Right hindlimb (tissue), 1 donor: ENCODE measurements around the gene B3GALT2.
A peak's percentile ranks its signal among the peaks of the same experiment; 100 is the strongest.
"Not testable (repeated sequence)": the region's sequence is repeated elsewhere in the genome, so short reads cannot be mapped to it uniquely, and the experiment has no call there.

Experiments used
- DNase-seq: peaks from one replicate; pipeline ENCODE4 v3.0.0-alpha.2; 2018

The B3GALT2 gene

GRCh38 chr1:193185901-193186731 is at the start of gene B3GALT2:
Gene B3GALT2 (minus strand): TSS chr1:193186613. CDS start chr1:193181562, 5,051 bp downstream.
- peak; percentile 77 for DNase-seq

GRCh38 chr1:193234530-193234929 is 48.1 kb upstream of the B3GALT2 start:
- DNase-seq: no peak

- DNase-seq: not testable (repeated sequence)
Observed at GRCh38 chr1:193231146-193231545, 44.7 kb upstream of the B3GALT2 start.

GRCh38 chr1:193229136-193229535 is 42.7 kb upstream of the B3GALT2 start:
- DNase-seq: no peak

GRCh38 chr1:193222056-193222615 is 35.7 kb upstream of the B3GALT2 start:
- DNase-seq: no peak

- no peak for DNase-seq
Observed at GRCh38 chr1:193221651-193222050, 35.2 kb upstream of the B3GALT2 start.

- no peak for DNase-seq
Observed at GRCh38 chr1:193219391-193219790, 33.0 kb upstream of the B3GALT2 start.

GRCh38 chr1:193216920-193217319 is 30.5 kb upstream of the B3GALT2 start:
- DNase-seq: no peak

- DNase-seq: no peak
Observed at GRCh38 chr1:193213998-193214397, 27.6 kb upstream of the B3GALT2 start.

GRCh38 chr1:193212637-193213036 is 26.2 kb upstream of the B3GALT2 start:
- DNase-seq: no peak

- DNase-seq: no peak
Observed at GRCh38 chr1:193211539-193211938, 25.1 kb upstream of the B3GALT2 start.

- DNase-seq: no peak
Observed at GRCh38 chr1:193210996-193211395, 24.6 kb upstream of the B3GALT2 start.

- no peak for DNase-seq
Observed at GRCh38 chr1:193201021-193201420, 14.6 kb upstream of the B3GALT2 start.

- DNase-seq: no peak
Observed at GRCh38 chr1:193199940-193200339, 13.5 kb upstream of the B3GALT2 start.

GRCh38 chr1:193192586-193192985 is 6.2 kb upstream of the B3GALT2 start:
- DNase-seq: no peak

- DNase-seq: no peak
Observed at GRCh38 chr1:193190096-193190744, 3.8 kb upstream of the B3GALT2 start.

GRCh38 chr1:193189442-193190095 is 3.2 kb upstream of the B3GALT2 start:
- no peak for DNase-seq

GRCh38 chr1:193188915-193189314 is 2.5 kb upstream of the B3GALT2 start:
- not testable (repeated sequence) for DNase-seq

GRCh38 chr1:193187114-193187513 is 701 bp upstream of the B3GALT2 start:
- DNase-seq: no peak

GRCh38 chr1:193185211-193185610 is 1.2 kb downstream of the B3GALT2 start:
- DNase-seq: no peak

GRCh38 chr1:193184776-193185175 is 1.6 kb downstream of the B3GALT2 start:
- no peak for DNase-seq

GRCh38 chr1:193183019-193183627 is 3.3 kb downstream of the B3GALT2 start:
- no peak for DNase-seq

- DNase-seq: no peak
Observed at GRCh38 chr1:193181985-193182384, 4.4 kb downstream of the B3GALT2 start.
